HG02642 (cell line): Measurements from ENCODE around the gene DLGAP1.

ENCODE experiments used
- ATAC-seq: cut with Tn5 transposase; IDR thresholded peaks from one replicate; pipeline ENCODE4 v1.9.1; 2021; ENCODE audit warnings: mild to moderate bottlenecking; ENCODE audit not compliant: unreplicated experiment, poor library complexity

The DLGAP1 gene

DNA sequence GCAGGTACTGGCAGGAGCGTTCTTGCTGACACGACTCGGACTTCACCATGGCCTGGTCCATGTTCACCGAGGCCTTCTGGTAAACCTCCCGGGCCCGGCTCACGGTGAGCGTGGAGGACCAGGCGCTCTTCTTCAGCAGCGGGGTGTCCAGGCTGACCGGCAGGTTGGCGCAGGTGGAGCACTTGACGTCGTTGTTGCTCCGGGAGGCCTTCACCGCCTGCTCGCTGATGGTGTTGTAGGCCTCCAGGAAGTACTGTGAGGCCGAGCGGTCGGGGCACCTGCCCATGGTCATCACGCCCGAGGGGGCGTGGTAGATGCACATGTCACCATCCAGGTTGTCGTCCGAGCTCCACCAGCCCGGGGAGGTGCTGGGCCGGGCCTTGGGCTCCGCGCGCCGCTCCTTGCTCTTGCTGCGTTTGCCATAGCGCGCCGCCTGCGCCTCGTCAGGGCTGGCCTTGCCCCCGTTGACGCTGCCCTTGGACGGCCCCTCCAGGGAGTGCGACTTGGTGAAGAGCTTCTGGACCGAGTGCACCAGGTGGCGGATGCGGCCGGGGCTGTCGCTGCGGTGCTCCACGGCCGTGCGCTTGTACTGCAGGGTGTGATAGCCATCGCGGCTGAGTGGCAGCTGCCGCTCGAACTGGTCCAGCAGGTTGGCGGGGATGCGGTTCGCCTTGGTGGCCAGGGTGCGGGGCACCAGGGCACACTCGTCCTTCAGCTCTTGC, 575.8 kb downstream of the DLGAP1 start:
- ATAC-seq: no peak

DNA sequence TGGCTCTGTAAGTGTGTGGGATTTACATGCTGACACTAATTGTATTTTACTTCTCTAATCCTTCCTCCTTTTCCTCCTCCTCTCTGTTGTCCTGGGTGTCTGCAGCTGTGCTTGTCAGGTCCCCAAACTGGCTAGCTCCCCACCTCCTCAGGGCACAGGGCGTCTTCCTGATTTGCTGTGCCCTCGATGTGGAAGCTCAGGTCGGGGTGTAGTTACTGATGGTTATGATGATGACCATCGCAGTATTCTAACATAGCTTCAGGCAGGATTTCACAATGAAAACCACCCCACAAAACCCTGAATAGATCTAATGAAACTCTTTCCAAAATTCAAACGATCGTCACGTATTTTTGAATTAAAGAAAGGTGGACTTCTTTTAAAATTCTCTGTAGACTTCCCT, 576.7 kb downstream of the DLGAP1 start:
- ATAC-seq: no peak

- ATAC-seq: no peak
These were observed 577.4 kb downstream of the DLGAP1 start for GRCh38 chr18:3877678-3878077.

DNA sequence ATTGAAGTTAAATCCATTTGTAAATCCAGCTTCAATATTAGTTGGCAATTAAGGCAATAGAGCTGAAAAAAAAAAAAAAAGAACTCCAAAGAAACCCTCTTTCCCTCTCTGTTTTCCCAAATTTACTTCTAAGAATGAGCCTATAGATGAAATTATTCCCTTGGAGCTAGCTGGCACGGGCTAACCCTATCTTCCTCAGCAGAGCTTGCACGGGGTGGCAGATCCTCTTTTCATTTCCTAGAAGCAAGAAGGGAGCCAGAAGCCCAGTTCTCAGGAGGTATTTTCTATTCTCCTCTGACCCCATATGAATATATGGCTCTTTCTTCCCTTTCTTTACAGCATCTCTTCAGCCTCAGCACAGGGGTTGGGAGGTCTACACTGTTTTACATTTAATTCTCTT, 579.1 kb downstream of the DLGAP1 start:
- no peak for ATAC-seq

DNA sequence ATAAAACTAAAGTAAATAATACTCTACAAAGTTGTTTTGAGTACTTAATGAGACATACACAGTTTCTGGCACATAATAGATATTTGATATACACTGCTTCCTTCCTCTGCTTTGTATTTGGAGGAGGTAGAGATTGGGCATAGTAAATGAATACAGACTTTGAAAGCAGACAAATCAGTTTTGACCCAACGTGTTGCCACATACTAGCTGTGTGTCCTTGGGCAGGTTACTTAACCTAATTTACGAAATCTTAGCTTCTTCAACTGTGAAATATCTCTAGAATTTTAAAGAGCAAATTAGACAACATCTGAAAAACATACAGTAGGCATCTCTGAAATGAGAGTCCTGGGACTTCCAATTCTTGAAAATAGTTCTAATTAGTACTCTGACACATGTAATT, 579.7 kb downstream of the DLGAP1 start:
- ATAC-seq: no peak

- no peak for ATAC-seq
These were observed 580.5 kb downstream of the DLGAP1 start for GRCh38 chr18:3874581-3874980.

GRCh38 chr18:3874125-3874524, 581.0 kb downstream of the DLGAP1 start:
- no peak for ATAC-seq

DNA sequence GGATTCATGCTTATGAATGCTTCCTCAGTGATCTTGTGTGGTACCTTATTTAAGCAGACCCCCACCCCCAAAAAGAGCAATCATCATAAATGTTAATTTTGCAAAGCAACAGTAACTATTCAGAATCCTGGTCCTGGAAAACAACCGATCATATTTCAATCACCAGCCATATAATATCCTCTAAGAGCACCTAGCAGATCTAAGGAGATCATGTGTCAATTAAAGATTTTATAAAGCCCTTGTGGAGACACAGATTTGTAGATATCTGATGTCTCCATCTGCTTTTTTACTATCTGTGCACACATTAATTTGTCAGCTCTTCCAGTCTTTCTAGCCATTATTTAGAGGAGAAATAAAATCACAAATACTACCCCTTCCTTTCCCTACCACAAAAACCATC, 581.4 kb downstream of the DLGAP1 start:
- no peak for ATAC-seq

DNA sequence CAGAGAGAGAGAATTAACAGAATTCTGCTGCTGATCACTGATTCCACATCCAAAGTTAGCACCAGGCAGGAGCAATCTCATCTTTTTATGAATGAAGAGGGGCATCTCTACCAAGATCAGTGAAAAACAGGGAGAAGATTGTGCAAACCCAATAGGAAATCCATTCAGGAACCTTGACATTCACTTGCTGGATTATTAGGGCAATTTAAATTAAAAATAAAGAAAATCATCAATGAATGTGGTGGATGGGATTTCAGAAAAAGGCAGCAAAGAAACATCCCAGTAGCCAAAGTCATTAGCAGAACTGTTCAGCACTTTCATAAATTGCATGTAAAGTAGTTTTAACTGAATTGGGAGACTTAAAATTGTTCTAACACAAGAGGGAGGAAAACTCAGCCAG, 581.9 kb downstream of the DLGAP1 start:
- no peak for ATAC-seq

DNA sequence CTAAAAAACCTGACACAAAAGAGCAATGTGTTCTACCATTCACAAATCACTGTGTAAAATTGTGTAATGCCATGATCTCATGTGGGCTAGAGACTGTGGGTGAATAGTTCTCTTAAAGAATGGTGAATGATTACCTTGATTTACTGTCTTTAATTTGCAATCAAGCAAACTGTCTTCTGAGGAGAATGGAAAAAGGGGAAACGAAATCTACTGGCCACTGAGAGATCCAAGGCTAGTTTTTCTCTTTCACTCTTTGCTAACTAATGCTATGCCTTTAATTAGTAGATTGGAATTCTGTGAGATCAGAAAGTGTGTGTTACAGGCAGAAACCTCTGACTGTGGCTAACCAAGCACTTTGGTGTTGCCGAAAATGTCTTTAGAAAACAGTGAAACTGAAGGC, 582.5 kb downstream of the DLGAP1 start:
- no peak for ATAC-seq

GRCh38 chr18:3871687-3872086, 583.4 kb downstream of the DLGAP1 start:
- ATAC-seq: no peak

- no peak for ATAC-seq
These were observed 584.2 kb downstream of the DLGAP1 start for GRCh38 chr18:3870914-3871313.

- no peak for ATAC-seq
These were observed 585.3 kb downstream of the DLGAP1 start for GRCh38 chr18:3869848-3870247.

DNA sequence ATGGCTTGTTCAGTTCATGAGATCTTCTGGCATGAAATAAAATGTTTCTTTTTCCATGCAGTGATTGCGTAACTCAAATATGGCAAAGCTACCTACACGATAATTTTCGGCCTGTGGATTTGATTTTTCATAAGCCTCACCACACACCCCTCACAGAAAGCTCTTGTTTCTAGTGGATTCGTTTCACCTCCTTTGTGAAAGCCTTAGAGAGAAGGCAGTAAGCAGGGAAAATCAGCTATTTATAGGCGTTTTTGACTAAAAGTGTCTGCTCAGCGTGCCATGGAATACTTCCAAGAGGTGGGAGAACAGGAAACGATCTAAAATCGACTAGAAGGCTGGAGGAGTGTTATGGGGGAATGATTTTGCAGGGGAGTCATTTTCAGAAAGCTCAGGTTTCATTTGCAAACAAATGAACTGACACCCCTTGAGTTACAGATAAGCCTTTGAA, 587.2 kb downstream of the DLGAP1 start:
- ATAC-seq: no peak

DNA sequence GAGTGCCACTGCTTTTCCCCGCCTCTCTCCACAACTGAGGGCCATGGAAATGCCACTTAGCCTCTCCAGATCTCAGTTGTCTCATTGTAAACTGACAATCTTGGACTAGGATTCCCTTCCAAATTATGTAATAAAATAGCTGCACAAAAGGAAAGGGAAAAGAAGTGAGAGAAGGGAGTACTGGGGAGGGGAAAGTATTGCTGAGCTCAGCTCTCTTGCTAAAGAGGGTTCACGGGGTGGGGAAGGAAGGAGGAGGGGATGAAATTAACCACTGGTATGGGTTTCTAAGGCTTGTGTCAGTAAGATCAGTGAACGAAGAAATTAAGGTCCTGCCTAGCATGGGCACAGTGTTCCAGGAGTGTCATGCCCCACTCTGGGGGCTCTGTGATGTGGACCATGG, 587.9 kb downstream of the DLGAP1 start:
- no peak for ATAC-seq

GRCh38 chr18:3864669-3865298, 590.3 kb downstream of the DLGAP1 start:
- ATAC-seq: no peak

- no peak for ATAC-seq
These were observed 591.5 kb downstream of the DLGAP1 start for GRCh38 chr18:3863593-3863992.

DNA sequence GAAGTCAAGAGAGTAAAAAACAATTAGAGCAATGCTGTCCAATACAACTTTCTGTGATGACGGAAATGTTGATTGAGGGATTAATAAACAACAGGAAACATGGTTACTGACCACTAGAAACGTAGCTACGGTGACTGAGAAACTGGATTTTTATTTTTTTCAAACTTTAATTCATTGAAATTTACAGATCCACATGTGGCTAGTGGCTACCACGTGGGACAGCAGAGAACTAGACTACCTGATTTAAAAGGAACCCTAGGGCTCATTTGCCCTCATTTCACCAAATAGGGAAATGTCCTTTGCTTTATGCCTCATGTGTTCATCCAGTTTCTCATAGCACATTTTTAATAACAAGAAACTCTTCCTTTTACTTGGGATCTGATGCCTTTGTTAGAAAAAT, 592.1 kb downstream of the DLGAP1 start:
- no peak for ATAC-seq

GRCh38 chr18:3861495-3861894, 593.6 kb downstream of the DLGAP1 start:
- ATAC-seq: no peak

DNA sequence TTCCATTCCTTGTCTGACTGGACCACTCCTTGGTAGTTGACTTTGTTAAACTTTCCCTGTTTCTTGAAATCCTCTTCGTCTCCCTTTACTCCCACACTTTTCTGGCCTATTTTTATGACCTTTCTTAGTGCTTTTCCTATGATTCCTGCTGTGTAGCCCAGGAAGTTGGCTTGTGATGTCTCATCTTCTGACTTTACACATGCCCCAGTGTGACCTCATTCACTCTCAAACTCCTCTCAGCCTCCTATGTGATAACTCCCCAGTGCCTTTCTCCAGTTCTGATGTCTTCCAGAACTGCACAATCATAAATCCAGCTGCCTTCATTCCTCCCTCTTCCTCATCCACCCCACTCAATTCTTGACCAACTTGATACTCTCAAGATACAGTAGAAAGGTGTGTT, 597.6 kb downstream of the DLGAP1 start:
- ATAC-seq: no peak

- no peak for ATAC-seq
These were observed 599.1 kb downstream of the DLGAP1 start for GRCh38 chr18:3855966-3856365.

GRCh38 chr18:3852321-3852720, 602.8 kb downstream of the DLGAP1 start:
- no peak for ATAC-seq
